SIG-M5 treated with dmso at 0.1 percent for 504 hours (cell line): Measurements from ENCODE around the gene NDUFA13.

Source experiments
- DNase-seq: peaks from one replicate; lab custom pipeline; 2025; ENCODE audit not compliant: unreplicated experiment; lab: John Stamatoyannopoulos, UW

The NDUFA13 gene

GRCh38 chr19:19566306-19566705, 50.3 kb downstream of the NDUFA13 start:
- DNase-seq = no peak

DNA sequence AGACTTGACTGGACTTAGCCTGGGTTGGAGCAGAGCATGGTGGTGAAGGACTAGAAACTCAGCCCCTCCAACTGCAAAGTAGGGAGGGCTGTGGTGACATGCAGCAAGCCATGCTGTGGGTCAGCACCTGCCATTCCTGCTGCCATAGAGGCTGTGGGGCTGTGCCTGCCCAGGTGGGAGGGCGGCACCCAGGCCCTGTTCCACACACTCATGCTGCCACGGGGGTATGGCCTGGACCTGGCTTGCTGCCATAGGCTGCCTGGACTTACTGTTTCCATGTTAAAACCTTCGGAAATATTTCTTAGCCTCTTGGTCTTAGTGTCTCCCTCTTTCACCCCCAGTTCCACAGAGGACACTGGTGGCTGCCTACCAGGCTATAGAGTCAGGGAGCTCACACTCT, 51.4 kb downstream of the NDUFA13 start:
- no peak for DNase-seq

- DNase-seq = no peak
Measured at GRCh38 chr19:19568802-19569756, 53.1 kb downstream of the NDUFA13 start.

- DNase-seq = no peak
Measured at GRCh38 chr19:19570571-19570970, 54.5 kb downstream of the NDUFA13 start.

GRCh38 chr19:19571071-19571786, 55.2 kb downstream of the NDUFA13 start:
- DNase-seq = no peak

DNA sequence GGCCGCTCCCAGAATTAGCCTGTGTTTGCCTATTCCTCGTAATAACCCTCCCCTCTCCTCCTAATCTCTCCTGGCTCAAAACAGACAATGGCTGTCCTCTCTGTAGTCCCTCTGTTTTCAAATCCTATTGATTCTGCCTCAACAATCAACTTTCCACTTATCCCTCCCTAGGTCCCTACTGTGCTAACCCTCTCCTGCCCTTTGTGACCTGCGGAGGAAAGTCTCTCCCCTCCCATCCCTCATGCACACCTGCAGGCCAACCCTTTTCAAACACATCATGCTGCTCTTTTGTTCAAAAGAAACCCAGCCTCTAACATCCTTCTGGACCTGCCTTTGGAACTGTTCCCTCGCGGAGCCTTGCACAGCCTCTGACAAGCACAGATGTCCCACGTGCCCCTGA, 59.4 kb downstream of the NDUFA13 start:
- no peak for DNase-seq
